ENCODE measurements around the gene TBCB. TPM values are rescaled to one million over a fixed set of nuclear protein-coding genes. Genes with fewer than 3 reads are reported as not detected.
"Not testable (repeated sequence)": the region's sequence is repeated elsewhere in the genome, so short reads cannot be mapped to it uniquely, and the experiment has no call there.

TBCB gene
- total RNA-seq, 4 donors from 2014 or later: 118 to 196 (median 154) TPM

DNA sequence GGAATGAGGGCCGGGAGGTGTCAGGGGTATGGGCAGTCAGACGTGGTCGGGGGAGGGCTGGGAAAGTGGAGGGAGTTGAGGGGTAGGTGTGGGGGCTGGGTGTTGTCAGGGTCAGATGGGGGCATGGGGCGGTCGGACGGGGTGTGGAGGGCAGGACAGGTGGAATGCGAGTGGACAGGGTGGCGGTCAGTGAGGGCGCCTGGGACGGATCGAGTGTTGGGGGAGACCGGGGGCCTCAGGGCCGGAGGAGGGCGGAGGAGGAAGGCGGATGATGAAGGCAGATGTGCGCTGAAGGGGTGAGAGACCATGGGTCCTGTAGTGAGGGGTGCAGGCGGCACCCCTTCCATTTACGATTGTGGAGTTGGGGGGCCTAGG is 5.7 kb downstream of the TBCB start:
- Histone ChIP-seq H3K9me3 (no peaks in the 10 kb centered on the region), H3K4me3 (no peak overlapping the region), H3K36me3 (no peaks in the 10 kb centered on the region), H3K27me3 (no peaks in the 10 kb centered on the region), H3K4me1 (no peaks in the 10 kb centered on the region), H3K27ac (no peak overlapping the region)
- intact Hi-C loops (cut with DNase I; ENCODE audit: low total_unique reads): no loop called here
- TF ChIP-seq, protein P1, sequence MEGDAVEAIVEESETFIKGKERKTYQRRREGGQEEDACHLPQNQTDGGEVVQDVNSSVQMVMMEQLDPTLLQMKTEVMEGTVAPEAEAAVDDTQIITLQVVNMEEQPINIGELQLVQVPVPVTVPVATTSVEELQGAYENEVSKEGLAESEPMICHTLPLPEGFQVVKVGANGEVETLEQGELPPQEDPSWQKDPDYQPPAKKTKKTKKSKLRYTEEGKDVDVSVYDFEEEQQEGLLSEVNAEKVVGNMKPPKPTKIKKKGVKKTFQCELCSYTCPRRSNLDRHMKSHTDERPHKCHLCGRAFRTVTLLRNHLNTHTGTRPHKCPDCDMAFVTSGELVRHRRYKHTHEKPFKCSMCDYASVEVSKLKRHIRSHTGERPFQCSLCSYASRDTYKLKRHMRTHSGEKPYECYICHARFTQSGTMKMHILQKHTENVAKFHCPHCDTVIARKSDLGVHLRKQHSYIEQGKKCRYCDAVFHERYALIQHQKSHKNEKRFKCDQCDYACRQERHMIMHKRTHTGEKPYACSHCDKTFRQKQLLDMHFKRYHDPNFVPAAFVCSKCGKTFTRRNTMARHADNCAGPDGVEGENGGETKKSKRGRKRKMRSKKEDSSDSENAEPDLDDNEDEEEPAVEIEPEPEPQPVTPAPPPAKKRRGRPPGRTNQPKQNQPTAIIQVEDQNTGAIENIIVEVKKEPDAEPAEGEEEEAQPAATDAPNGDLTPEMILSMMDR (IDR thresholded peaks at IDR 0.05): no peak
- no peak for TF ChIP-seq POLR2A (IDR thresholded peaks at IDR 0.05)
- no peak for DNase-seq

DNA sequence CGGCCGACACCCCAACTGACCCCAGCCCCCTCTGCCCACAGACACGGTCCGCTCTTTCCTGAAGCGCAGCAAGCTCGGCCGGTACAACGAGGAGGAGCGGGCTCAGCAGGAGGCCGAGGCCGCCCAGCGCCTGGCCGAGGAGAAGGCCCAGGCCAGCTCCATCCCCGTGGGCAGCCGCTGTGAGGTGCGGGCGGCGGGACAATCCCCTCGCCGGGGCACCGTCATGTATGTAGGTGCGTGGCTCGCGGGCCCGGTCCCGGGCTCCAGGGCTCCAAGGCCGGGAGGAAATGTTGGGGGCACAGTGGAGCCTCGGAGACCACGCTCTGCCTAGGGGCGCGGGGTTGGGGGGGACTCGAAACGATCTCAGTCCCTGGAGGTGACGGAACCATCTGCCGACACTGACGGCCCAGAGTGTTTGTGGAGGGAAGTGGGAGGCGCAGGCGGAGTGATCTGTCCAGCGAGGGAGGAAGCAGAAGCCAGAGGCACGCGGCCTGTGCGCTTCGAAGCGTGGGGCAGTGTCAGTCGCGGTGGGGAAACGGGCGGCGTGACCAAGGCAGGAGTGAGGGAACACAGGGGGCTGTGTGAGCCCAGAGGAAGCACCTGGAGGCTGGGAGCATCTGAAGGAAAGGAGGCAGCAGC is 6.3 kb downstream of the TBCB start:
- no peaks in the 10 kb centered on the region for H3K9me3 ChIP-seq
- H3K36me3 ChIP-seq: no peaks in the 10 kb centered on the region
- intact Hi-C loops (cut with DNase I; ENCODE audit: low total_unique reads): no loop called here
- H3K4me3 ChIP-seq: no peak overlapping the region
- no peaks in the 10 kb centered on the region for H3K27me3 ChIP-seq
- TF ChIP-seq, protein P1 (IDR thresholded peaks at IDR 0.05): no peak
- TF ChIP-seq POLR2A (IDR thresholded peaks at IDR 0.05): no peak
- H3K4me1 ChIP-seq: no peaks in the 10 kb centered on the region
- no peak overlapping the region for H3K27ac ChIP-seq
- DNase-seq: no peak

DNA sequence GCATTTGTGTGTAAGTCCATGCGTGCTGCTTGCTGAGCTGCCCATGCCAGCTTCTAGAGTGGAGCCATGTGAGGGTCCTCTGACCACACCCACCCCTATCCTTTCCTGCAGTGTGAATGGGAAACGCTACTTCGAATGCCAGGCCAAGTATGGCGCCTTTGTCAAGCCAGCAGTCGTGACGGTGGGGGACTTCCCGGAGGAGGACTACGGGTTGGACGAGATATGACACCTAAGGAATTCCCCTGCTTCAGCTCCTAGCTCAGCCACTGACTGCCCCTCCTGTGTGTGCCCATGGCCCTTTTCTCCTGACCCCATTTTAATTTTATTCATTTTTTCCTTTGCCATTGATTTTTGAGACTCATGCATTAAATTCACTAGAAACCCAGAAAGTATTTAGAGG is 10.3 kb downstream of the TBCB start:
- no peak overlapping the region for H3K4me3 ChIP-seq

DNA sequence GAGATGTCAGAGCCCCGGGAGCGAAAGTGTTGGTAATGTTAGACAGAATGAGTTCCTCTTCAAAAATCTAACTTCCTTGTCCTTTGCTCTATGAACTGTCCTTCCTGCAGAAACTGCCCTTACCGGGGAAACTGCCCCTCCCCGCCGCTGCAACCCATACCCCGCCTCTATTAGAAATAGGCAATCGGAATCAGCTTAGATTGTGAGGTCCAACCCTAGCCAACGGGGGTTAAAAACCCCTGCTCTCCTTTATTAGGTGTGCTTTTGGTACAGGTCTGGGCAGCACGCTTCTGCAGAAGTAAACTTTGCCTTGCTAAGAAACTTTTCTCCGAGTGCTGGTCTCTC is 13.1 kb downstream of the TBCB start:
- TF ChIP-seq POLR2A (IDR thresholded peaks at IDR 0.05): no peak
- TF ChIP-seq, protein P1 (IDR thresholded peaks at IDR 0.05): no peak
- Histone ChIP-seq H3K4me3 (peak overlapping the region; percentile 36 to 44), H3K27ac (peak overlapping the region; percentile 90 to 91), H3K4me1 (no peaks in the 10 kb centered on the region), H3K36me3 (no peaks in the 10 kb centered on the region), H3K9me3 (no peaks in the 10 kb centered on the region), H3K27me3 (no peaks in the 10 kb centered on the region)
- no peak for DNase-seq
- intact Hi-C loops (cut with DNase I; ENCODE audit: low total_unique reads): loop anchor here (5.0 kb wide), 1 partner anchor 44 kb away; no protein-coding TSS in a partner anchor

More for the DNA sequence above, 10.3 kb downstream of the TBCB start:
- intact Hi-C loops (cut with DNase I; ENCODE audit: low total_unique reads): loop anchor here (5.0 kb wide), 1 partner anchor 47 kb away; no protein-coding TSS in a partner anchor
- Histone ChIP-seq H3K4me1 (no peaks in the 10 kb centered on the region), H3K27ac (no peak overlapping the region), H3K9me3 (no peaks in the 10 kb centered on the region), H3K27me3 (no peaks in the 10 kb centered on the region), H3K36me3 (no peaks in the 10 kb centered on the region)
- no peak for DNase-seq
- no peak for TF ChIP-seq POLR2A (IDR thresholded peaks at IDR 0.05)

DNA sequence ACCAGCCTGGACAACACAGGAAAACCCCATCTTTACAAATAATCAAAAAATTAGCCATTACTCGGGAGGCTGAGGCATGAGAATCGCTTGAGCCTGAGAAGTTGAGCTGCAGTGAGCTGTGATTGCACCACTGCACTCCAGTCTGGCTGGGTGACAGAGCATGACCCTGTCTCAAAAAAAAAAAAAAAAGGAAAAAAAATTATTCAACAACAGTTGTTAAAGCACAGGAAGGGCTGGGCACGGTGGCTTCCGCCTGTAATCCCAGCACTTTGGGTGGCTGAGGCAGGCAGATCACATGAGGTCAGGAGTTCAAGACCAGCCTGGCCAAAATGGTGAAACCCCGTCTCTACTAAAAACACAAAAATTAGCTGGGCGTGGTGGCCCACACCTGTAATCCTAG is 16.0 kb downstream of the TBCB start:
- H3K36me3 ChIP-seq; DNase-seq; H3K9me3 ChIP-seq; H3K27ac ChIP-seq; H3K4me3 ChIP-seq; intact Hi-C loops (cut with DNase I; ENCODE audit: low total_unique reads); H3K27me3 ChIP-seq; H3K4me1 ChIP-seq: not testable (repeated sequence)

DNA sequence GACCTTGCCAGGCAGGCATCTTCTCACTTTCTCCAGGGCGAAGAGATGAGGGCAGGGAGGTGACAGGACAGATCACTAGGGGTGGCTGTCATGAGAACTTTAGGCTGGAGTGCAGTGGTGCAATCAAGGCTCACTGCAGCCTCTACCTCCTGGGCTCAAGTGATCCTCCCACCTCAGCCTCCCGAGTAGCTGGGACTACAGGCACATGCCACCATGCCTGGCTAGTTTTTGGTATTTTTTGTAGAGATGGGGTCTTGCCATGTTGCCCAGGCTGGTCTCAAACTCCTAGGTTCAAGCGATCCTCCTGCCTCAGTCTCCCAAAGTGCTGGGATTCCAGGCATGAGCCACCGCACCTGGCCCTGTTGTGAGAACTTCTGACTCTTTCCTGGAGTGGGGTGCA is 19.6 kb downstream of the TBCB start:
- H3K4me3 ChIP-seq; H3K9me3 ChIP-seq; H3K4me1 ChIP-seq; H3K27ac ChIP-seq; intact Hi-C loops (cut with DNase I; ENCODE audit: low total_unique reads); DNase-seq; H3K27me3 ChIP-seq; H3K36me3 ChIP-seq: not testable (repeated sequence)

Data from uterus (tissue), 4 donors.